HepG2 (cell line): ENCODE results near the gene MIA2. TPM values are rescaled to one million over a fixed set of nuclear protein-coding genes. Genes with fewer than 3 reads are reported as not detected.

Source experiments
- CREM ChIP-seq, 2 experiments: sonication (generic) in 1 of 2; formaldehyde crosslinking in 1 of 2; IDR thresholded peaks; 2 replicates each; pipeline versions ENCODE4 v1.4.0 to v1.6.1; 2016 to 2020; ENCODE audit warnings: antibody characterized with exemption in 1 of 2, mild to moderate bottlenecking in 1 of 2, missing genetic modification reagents in 1 of 2
- ELF1 ChIP-seq: sonication (generic); formaldehyde crosslinking; IDR thresholded peaks from 2 replicates; pipeline ENCODE4 v1.4.0; 2020; ENCODE audit warnings: missing genetic modification reagents
- FLYWCH1 ChIP-seq: sonication (generic); formaldehyde crosslinking; IDR thresholded peaks from 2 replicates; pipeline ENCODE4 v1.8.1; 2023; ENCODE audit warnings: mild to moderate bottlenecking, missing genetic modification reagents
- KMT2B ChIP-seq: IDR thresholded peaks from 2 replicates; pipeline ENCODE4 v1.6.1; 2016; ENCODE audit warnings: missing genetic modification reagents, missing compliant biosample characterization
- NFE2 ChIP-seq: sonication (generic); formaldehyde crosslinking; IDR thresholded peaks from 2 replicates; pipeline ENCODE4 v1.4.0; 2020; ENCODE audit warnings: missing genetic modification reagents
- NRL ChIP-seq: sonication (generic); formaldehyde crosslinking; IDR thresholded peaks from 2 replicates; pipeline ENCODE4 v1.5.0; 2020; ENCODE audit warnings: missing genetic modification reagents, mild to moderate bottlenecking, moderate library complexity, borderline replicate concordance
- PAWR ChIP-seq: sonication (generic); formaldehyde crosslinking; IDR thresholded peaks from 2 replicates; pipeline ENCODE4 v1.4.0; 2020; ENCODE audit warnings: missing genetic modification reagents, mild to moderate bottlenecking, borderline replicate concordance
- SAP130 ChIP-seq: IDR thresholded peaks from 2 replicates; pipeline ENCODE4 v1.6.1; 2016; ENCODE audit warnings: low read depth
- SPEN ChIP-seq: sonication (generic); formaldehyde crosslinking; IDR thresholded peaks from 2 replicates; pipeline ENCODE4 v1.5.1; 2020; ENCODE audit warnings: low read depth, mild to moderate bottlenecking, missing genetic modification reagents
- ZNF24 ChIP-seq: fragments of 450-650 bp; IDR thresholded peaks from 2 replicates; pipeline ENCODE4 v1.6.1; 2017; ENCODE audit warnings: antibody characterized with exemption, mild to moderate bottlenecking
- ZNF768 ChIP-seq: sonication (generic); formaldehyde crosslinking; IDR thresholded peaks from 2 replicates; pipeline ENCODE4 v1.4.0; 2020; ENCODE audit warnings: missing genetic modification reagents
- polyA plus RNA-seq, 8 experiments: library from polyadenylated mRNA; depleted of rRNA in 3 of 8; stranded (reverse) in 7 of 8; unstranded in 1 of 8; fragments of >200 nt; fragmentation: Illumina TruSeq in 4 of 8; extraction: Trizol in 4 of 8; gene quantifications; 2 replicates each; pipeline versions ENCODE4 v1.2.1 to v1.2.3, GENCODE V29; 2011 to 2016; ENCODE audit warnings: low read depth in 4 of 8, missing spikeins in 1 of 8, mixed read lengths in 1 of 8; ENCODE audit not compliant: insufficient read depth in 1 of 8
- total RNA-seq, 5 experiments: library from RNA; depleted of rRNA; stranded (reverse); fragments of >200 nt; fragmentation: Illumina TruSeq; extraction: Trizol; gene quantifications; 2 replicates each; pipeline ENCODE4 v1.2.3, GENCODE V29; 2016; ENCODE audit warnings: low read depth in 1 of 5
- TF ChIP-seq, protein P1 (sequence below): IDR thresholded peaks from 2 replicates; pipeline ENCODE4 v1.6.1; 2016; ENCODE audit warnings: low read depth, borderline replicate concordance
- TF ChIP-seq, protein P2 (sequence below): sonication (generic); IDR thresholded peaks from 2 replicates; pipeline ENCODE4 v1.6.1; 2016; ENCODE audit warnings: low read depth, borderline replicate concordance
- TF ChIP-seq, protein P3 (sequence below): sonication (generic); formaldehyde crosslinking; IDR thresholded peaks from 2 replicates; pipeline ENCODE4 v1.4.0; 2020; ENCODE audit warnings: missing genetic modification reagents, borderline replicate concordance
- TF ChIP-seq, protein P4 (sequence below): sonication (generic); formaldehyde crosslinking; IDR thresholded peaks from 2 replicates; pipeline ENCODE4 v1.5.1; 2020; ENCODE audit warnings: missing genetic modification reagents, mild to moderate bottlenecking, borderline replicate concordance
- TF ChIP-seq, protein P5 (sequence below): sonication (generic); formaldehyde crosslinking; IDR thresholded peaks from 2 replicates; pipeline ENCODE4 v1.8.1; 2022; ENCODE audit warnings: mild to moderate bottlenecking, missing genetic modification reagents
- TF ChIP-seq, protein P6 (sequence below): sonication (generic); formaldehyde crosslinking; IDR thresholded peaks from 2 replicates; pipeline ENCODE4 v1.4.0; 2020; ENCODE audit warnings: low read depth, missing genetic modification reagents

Gene MIA2
- total and polyA plus RNA-seq, 2 of the 13 experiments (the other 11 are each of a cell fraction or from before 2014, with no cell fraction given): 134 to 158 TPM

DNA sequence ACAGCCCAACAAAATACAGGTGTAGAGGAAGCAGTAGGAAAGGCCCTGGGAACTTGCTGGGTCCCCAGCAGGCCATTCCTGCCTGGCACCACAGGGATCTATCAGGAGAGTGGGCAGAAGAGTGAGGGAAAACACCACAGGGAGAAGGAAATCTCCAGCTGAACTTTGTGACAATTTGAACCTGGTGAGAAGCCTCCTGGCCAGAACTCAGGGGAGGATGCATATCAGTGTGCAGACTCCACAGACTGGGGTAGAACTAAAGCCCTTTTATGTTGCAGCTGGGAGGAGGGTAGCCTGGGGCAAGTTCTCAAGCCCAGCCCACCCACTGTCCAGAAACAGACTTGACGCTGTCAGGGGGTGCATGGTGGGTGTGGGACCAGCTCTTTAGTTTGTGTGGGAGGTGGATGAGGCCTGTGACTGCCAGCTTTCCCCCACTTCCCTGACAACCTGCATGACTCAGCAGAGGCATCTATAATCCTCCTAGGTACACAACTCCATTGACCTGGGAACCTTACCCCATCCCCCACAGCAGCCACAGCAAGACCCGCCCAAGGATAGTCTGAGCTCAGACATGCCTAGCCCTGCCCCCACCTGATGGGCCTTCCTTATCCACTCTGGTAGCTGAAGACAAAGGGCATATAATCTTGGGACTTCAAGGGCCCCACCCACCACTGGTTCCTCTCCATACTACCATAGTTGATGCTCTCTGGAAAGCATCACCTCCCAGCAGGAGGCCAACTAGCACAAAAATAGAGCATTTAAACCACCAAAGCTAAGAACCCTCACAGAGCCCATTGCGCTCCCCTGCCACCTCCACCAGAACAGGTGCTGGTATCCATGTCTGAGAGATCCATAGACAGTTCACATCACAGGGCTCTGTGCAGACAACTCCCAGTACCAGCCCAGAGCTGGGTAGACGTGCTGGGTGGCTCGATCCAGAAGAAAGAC lies 29.8 kb upstream of the MIA2 start (continued):
- TF ChIP-seq, protein P1, sequence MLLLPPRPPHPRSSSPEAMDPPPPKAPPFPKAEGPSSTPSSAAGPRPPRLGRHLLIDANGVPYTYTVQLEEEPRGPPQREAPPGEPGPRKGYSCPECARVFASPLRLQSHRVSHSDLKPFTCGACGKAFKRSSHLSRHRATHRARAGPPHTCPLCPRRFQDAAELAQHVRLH (CRISPR knock-in tag): 0 out of 2 replicates have a peak, but pooled peaks have one; percentile 22
- TF ChIP-seq NRL (CRISPR knock-in tag) (peak; percentile 51), FLYWCH1 (no peak), ZNF24 (no peak), CREM (IDR thresholded peaks at IDR 0.05) (no peak), CREM (CRISPR knock-in tag; IDR thresholded peaks at IDR 0.05) (no peak), KMT2B (CRISPR knock-in tag) (no peak; the same call in 1 of the 2 replicates), SAP130 (CRISPR knock-in tag) (0 out of 2 replicates have a peak, but pooled peaks have one; percentile 14), NFE2 (CRISPR knock-in tag) (0 out of 2 replicates have a peak, but pooled peaks have one; percentile 22), ZNF768 (CRISPR knock-in tag) (no peak), SPEN (CRISPR knock-in tag) (no peak), ELF1 (CRISPR knock-in tag) (no peak), PAWR (CRISPR knock-in tag) (no peak)
- TF ChIP-seq, protein P2, sequence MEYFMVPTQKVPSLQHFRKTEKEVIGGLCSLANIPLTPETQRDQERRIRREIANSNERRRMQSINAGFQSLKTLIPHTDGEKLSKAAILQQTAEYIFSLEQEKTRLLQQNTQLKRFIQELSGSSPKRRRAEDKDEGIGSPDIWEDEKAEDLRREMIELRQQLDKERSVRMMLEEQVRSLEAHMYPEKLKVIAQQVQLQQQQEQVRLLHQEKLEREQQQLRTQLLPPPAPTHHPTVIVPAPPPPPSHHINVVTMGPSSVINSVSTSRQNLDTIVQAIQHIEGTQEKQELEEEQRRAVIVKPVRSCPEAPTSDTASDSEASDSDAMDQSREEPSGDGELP: peak; percentile 1; the same call in 1 of the 2 replicates
- TF ChIP-seq, protein P3, sequence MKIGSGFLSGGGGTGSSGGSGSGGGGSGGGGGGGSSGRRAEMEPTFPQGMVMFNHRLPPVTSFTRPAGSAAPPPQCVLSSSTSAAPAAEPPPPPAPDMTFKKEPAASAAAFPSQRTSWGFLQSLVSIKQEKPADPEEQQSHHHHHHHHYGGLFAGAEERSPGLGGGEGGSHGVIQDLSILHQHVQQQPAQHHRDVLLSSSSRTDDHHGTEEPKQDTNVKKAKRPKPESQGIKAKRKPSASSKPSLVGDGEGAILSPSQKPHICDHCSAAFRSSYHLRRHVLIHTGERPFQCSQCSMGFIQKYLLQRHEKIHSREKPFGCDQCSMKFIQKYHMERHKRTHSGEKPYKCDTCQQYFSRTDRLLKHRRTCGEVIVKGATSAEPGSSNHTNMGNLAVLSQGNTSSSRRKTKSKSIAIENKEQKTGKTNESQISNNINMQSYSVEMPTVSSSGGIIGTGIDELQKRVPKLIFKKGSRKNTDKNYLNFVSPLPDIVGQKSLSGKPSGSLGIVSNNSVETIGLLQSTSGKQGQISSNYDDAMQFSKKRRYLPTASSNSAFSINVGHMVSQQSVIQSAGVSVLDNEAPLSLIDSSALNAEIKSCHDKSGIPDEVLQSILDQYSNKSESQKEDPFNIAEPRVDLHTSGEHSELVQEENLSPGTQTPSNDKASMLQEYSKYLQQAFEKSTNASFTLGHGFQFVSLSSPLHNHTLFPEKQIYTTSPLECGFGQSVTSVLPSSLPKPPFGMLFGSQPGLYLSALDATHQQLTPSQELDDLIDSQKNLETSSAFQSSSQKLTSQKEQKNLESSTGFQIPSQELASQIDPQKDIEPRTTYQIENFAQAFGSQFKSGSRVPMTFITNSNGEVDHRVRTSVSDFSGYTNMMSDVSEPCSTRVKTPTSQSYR (CRISPR knock-in tag): peak; percentile 94
- TF ChIP-seq, protein P4, sequence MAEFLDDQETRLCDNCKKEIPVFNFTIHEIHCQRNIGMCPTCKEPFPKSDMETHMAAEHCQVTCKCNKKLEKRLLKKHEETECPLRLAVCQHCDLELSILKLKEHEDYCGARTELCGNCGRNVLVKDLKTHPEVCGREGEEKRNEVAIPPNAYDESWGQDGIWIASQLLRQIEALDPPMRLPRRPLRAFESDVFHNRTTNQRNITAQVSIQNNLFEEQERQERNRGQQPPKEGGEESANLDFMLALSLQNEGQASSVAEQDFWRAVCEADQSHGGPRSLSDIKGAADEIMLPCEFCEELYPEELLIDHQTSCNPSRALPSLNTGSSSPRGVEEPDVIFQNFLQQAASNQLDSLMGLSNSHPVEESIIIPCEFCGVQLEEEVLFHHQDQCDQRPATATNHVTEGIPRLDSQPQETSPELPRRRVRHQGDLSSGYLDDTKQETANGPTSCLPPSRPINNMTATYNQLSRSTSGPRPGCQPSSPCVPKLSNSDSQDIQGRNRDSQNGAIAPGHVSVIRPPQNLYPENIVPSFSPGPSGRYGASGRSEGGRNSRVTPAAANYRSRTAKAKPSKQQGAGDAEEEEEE (CRISPR knock-in tag): no peak
- TF ChIP-seq, protein P5, sequence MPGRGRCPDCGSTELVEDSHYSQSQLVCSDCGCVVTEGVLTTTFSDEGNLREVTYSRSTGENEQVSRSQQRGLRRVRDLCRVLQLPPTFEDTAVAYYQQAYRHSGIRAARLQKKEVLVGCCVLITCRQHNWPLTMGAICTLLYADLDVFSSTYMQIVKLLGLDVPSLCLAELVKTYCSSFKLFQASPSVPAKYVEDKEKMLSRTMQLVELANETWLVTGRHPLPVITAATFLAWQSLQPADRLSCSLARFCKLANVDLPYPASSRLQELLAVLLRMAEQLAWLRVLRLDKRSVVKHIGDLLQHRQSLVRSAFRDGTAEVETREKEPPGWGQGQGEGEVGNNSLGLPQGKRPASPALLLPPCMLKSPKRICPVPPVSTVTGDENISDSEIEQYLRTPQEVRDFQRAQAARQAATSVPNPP (CRISPR knock-in tag): no peak
- TF ChIP-seq, protein P6, sequence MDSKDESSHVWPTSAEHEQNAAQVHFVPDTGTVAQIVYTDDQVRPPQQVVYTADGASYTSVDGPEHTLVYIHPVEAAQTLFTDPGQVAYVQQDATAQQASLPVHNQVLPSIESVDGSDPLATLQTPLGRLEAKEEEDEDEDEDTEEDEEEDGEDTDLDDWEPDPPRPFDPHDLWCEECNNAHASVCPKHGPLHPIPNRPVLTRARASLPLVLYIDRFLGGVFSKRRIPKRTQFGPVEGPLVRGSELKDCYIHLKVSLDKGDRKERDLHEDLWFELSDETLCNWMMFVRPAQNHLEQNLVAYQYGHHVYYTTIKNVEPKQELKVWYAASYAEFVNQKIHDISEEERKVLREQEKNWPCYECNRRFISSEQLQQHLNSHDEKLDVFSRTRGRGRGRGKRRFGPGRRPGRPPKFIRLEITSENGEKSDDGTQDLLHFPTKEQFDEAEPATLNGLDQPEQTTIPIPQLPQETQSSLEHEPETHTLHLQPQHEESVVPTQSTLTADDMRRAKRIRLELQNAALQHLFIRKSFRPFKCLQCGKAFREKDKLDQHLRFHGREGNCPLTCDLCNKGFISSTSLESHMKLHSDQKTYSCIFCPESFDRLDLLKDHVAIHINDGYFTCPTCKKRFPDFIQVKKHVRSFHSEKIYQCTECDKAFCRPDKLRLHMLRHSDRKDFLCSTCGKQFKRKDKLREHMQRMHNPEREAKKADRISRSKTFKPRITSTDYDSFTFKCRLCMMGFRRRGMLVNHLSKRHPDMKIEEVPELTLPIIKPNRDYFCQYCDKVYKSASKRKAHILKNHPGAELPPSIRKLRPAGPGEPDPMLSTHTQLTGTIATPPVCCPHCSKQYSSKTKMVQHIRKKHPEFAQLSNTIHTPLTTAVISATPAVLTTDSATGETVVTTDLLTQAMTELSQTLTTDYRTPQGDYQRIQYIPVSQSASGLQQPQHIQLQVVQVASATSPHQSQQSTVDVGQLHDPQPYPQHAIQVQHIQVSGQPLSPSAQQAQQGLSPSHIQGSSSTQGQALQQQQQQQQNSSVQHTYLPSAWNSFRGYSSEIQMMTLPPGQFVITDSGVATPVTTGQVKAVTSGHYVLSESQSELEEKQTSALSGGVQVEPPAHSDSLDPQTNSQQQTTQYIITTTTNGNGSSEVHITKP: no peak
- TF ChIP-seq, all 625 proteins: peak for 72
